Keratinocyte (primary cell): ENCODE results near the gene ANKRD44. TPM values are rescaled to one million over a fixed set of nuclear protein-coding genes. Genes with fewer than 3 reads are reported as not detected.
A peak's percentile ranks its signal among the peaks of the same experiment; 100 is the strongest.

Experiments used
- DNase-seq: peaks from one replicate; pipeline ENCODE4 v3.0.0-alpha.2; 2011; ENCODE audit warnings: low read depth, missing footprints, low spot score
- FAIRE-seq: peaks from 2 replicates; lab custom pipeline; 2011; peaks lifted over from hg19 to GRCh38; lab: Jason Lieb, UNC
- H2AFZ ChIP-seq: 2 replicates; pipeline ENCODE4 v1.6.0; 2012; ENCODE audit warnings: low read length, control low read depth, inconsistent platforms; ENCODE audit not compliant: control insufficient read depth
- H3K27ac ChIP-seq: 2 replicates; pipeline ENCODE4 v1.5.1; 2011; ENCODE audit warnings: low read length; ENCODE audit not compliant: control insufficient read depth, insufficient read depth
- H3K27me3 ChIP-seq: 3 replicates; pipeline ENCODE4 v1.6.0; 2011; ENCODE audit warnings: low read length; ENCODE audit not compliant: control insufficient read depth, insufficient read depth; ENCODE audit errors: extremely low read depth
- H3K36me3 ChIP-seq, 2 experiments: 2 replicates in 1 of 2; 3 replicates in 1 of 2; pipeline ENCODE4 v1.5.1; 2011; ENCODE audit warnings: low read length in 2 of 2, mild to moderate bottlenecking in 1 of 2; ENCODE audit not compliant: control insufficient read depth in 2 of 2, insufficient read depth in 2 of 2; ENCODE audit errors: extremely low read depth in 1 of 2
- H3K4me1 ChIP-seq: 3 replicates; pipeline ENCODE4 v1.5.1; 2011; ENCODE audit warnings: low read length; ENCODE audit not compliant: control insufficient read depth, insufficient read depth; ENCODE audit errors: extremely low read depth
- H3K4me2 ChIP-seq: 3 replicates; pipeline ENCODE4 v1.6.0; 2011; ENCODE audit warnings: low read depth, low read length; ENCODE audit not compliant: control insufficient read depth, insufficient read depth; ENCODE audit errors: extremely low read depth
- H3K4me3 ChIP-seq, 3 experiments: fragments of 200-600 bp in 1 of 3; sonication (generic) in 1 of 3; 2 replicates in 2 of 3; 3 replicates in 1 of 3; pipeline ENCODE4 v1.5.1; 2011 to 2016; ENCODE audit warnings: low read length in 3 of 3, mild to moderate bottlenecking in 3 of 3, control low read depth in 2 of 3, inconsistent platforms in 1 of 3, low read depth in 1 of 3, mixed read lengths in 1 of 3, mixed run types in 1 of 3, moderate library complexity in 1 of 3; ENCODE audit not compliant: control insufficient read depth in 2 of 3, insufficient read depth in 2 of 3; ENCODE audit errors: extremely low read depth in 1 of 3
- H3K79me2 ChIP-seq: 2 replicates; pipeline ENCODE4 v1.6.0; 2012; ENCODE audit warnings: low read length; ENCODE audit not compliant: control insufficient read depth, insufficient read depth
- H3K9ac ChIP-seq: 3 replicates; pipeline ENCODE4 v1.6.0; 2011; ENCODE audit warnings: low read length; ENCODE audit not compliant: control insufficient read depth, insufficient read depth; ENCODE audit errors: extremely low read depth
- H3K9me1 ChIP-seq: 3 replicates; pipeline ENCODE4 v1.6.0; 2011; ENCODE audit warnings: low read length; ENCODE audit not compliant: control insufficient read depth, insufficient read depth; ENCODE audit errors: extremely low read depth
- H3K9me3 ChIP-seq: 2 replicates; pipeline ENCODE4 v1.5.1; 2012; ENCODE audit warnings: low read depth, low read length; ENCODE audit not compliant: control insufficient read depth
- H4K20me1 ChIP-seq: 3 replicates; pipeline ENCODE4 v1.6.0; 2011; ENCODE audit warnings: low read length; ENCODE audit not compliant: control insufficient read depth, insufficient read depth; ENCODE audit errors: extremely low read depth
- CTCF ChIP-seq, 3 experiments: IDR thresholded peaks in 1 of 3; conservative IDR thresholded peaks in 1 of 3; optimal IDR thresholded peaks in 1 of 3; 2 replicates in 2 of 3; 3 replicates in 1 of 3; pipeline versions ENCODE3 to v1.5.1; 2011; ENCODE audit warnings: low read length in 3 of 3, mild to moderate bottlenecking in 3 of 3, moderate library complexity in 2 of 3, control low read depth in 1 of 3, inconsistent platforms in 1 of 3; ENCODE audit not compliant: insufficient read depth in 2 of 3; ENCODE audit errors: extremely low read depth in 1 of 3
- EZH2 ChIP-seq: IDR thresholded peaks from one replicate; pipeline ENCODE4 v1.6.1; 2012; ENCODE audit warnings: inconsistent platforms, mild to moderate bottlenecking, low read length, moderate library complexity
- dilution Hi-C: fragments of 300-500 bp; cut with MboI; formaldehyde crosslinking; loops from one replicate; pipeline ENCODE4 v1.7.0; 2020; ENCODE audit warnings: low sequenced_read_pairs; ENCODE audit not compliant: extremely low pct_ligation_motif_present
- polyA plus RNA-seq, 5 experiments: library from polyadenylated mRNA; depleted of rRNA in 3 of 5; stranded (reverse) in 3 of 5; stranded (forward) in 1 of 5; unstranded in 1 of 5; fragments of >200 nt; gene quantifications; 1 replicate in 1 of 5; 2 replicates in 3 of 5; 3 replicates in 1 of 5; pipeline versions ENCODE4 v1.2.1 to v1.2.3, GENCODE V29; 2011 to 2012; ENCODE audit warnings: missing spikeins in 2 of 5, low read depth in 1 of 5, low replicate concordance in 1 of 5

The ANKRD44 gene
- polyA plus RNA-seq, 1 donor (not counting 4 experiments of a cell fraction or from before 2014, with no cell fraction given), result 0.35 TPM

GRCh38 chr2:196965651-196966050 is 344.9 kb downstream of the ANKRD44 start:
- H2AFZ ChIP-seq, result no peak overlapping the region

GRCh38 chr2:196963961-196964360 is 346.6 kb downstream of the ANKRD44 start:
- DNase-seq (no peak), FAIRE-seq (peak; percentile 5)
- no peak overlapping the region for H3K4me3 ChIP-seq
- TF ChIP-seq CTCF (optimal IDR thresholded peaks at IDR 0.05 in 1 of 3, IDR thresholded peaks at IDR 0.05 in 1 of 3, conservative IDR thresholded peaks at IDR 0.05 in 1 of 3; ENCODE audit: extremely low read depth in 1 of 3, insufficient read depth in 2 of 3, low read length in 3 of 3) (no peak), EZH2 (no peak)
- H3K4me1 ChIP-seq, result peaks cover 16% of the 10 kb centered on the region
- no peaks in the 10 kb centered on the region for H3K9me3 ChIP-seq
- dilution Hi-C loops, result no loop called here
- H3K27me3 ChIP-seq, result no peaks in the 10 kb centered on the region
- no peak overlapping the region for H3K9ac ChIP-seq
- H3K36me3 ChIP-seq, result no peaks in the 10 kb centered on the region
- no peaks in the 10 kb centered on the region for H3K79me2 ChIP-seq
- no peak overlapping the region for H2AFZ ChIP-seq
- H4K20me1 ChIP-seq, result no peaks in the 10 kb centered on the region
- H3K27ac ChIP-seq, result no peak overlapping the region
- H3K9me1 ChIP-seq, result no peaks in the 10 kb centered on the region
- no peak overlapping the region for H3K4me2 ChIP-seq

More at GRCh38 chr2:196965651-196966050, 344.9 kb downstream of the ANKRD44 start:
- dilution Hi-C loops, result no loop called here
- no peaks in the 10 kb centered on the region for H3K79me2 ChIP-seq
- no peak overlapping the region for H3K4me3 ChIP-seq
- H3K4me2 ChIP-seq, result no peak overlapping the region
- H3K36me3 ChIP-seq, result no peaks in the 10 kb centered on the region
- no peaks in the 10 kb centered on the region for H3K9me1 ChIP-seq
- no peaks in the 10 kb centered on the region for H4K20me1 ChIP-seq
- no peak for DNase-seq
- H3K9me3 ChIP-seq, result no peaks in the 10 kb centered on the region
- no peak for TF ChIP-seq CTCF (optimal IDR thresholded peaks at IDR 0.05 in 1 of 3, IDR thresholded peaks at IDR 0.05 in 1 of 3, conservative IDR thresholded peaks at IDR 0.05 in 1 of 3; ENCODE audit: extremely low read depth in 1 of 3, insufficient read depth in 2 of 3, low read length in 3 of 3)
- TF ChIP-seq EZH2, result no peak
- no peak overlapping the region for H3K9ac ChIP-seq
- no peaks in the 10 kb centered on the region for H3K27me3 ChIP-seq
- no peak for FAIRE-seq
- H3K27ac ChIP-seq, result no peak overlapping the region
- peaks cover 16% of the 10 kb centered on the region for H3K4me1 ChIP-seq
